IgD-negative memory B cell (primary cell): ENCODE results near the gene ATP11A. TPM values are rescaled to one million over a fixed set of nuclear protein-coding genes. Genes with fewer than 3 reads are reported as not detected.
A peak's percentile ranks its signal among the peaks of the same experiment; 100 is the strongest.
"Not testable (repeated sequence)": the region's sequence is repeated elsewhere in the genome, so short reads cannot be mapped to it uniquely, and the experiment has no call there.

Source experiments
- H3K27ac Mint-ChIP-seq, 3 donors: one replicate each; pipeline ENCODE4 v1.8.0; 2020 to 2022; ENCODE audit warnings: mild to moderate bottlenecking in 3 of 3, mixed read lengths in 3 of 3, moderate library complexity in 1 of 3
- H3K27me3 Mint-ChIP-seq: one replicate; pipeline ENCODE4 v1.8.0; 2021; ENCODE audit warnings: mixed read lengths
- H3K36me3 Mint-ChIP-seq: one replicate; pipeline ENCODE4 v1.8.0; 2020; ENCODE audit warnings: mild to moderate bottlenecking, mixed read lengths
- H3K4me1 Mint-ChIP-seq, 3 donors: one replicate each; pipeline ENCODE4 v1.8.0; 2020 to 2022; ENCODE audit warnings: mixed read lengths in 3 of 3, mild to moderate bottlenecking in 1 of 3
- H3K4me3 Mint-ChIP-seq, 4 donors: one replicate each; pipeline ENCODE4 v1.8.0; 2020 to 2022; ENCODE audit warnings: mild to moderate bottlenecking in 4 of 4, mixed read lengths in 4 of 4, moderate library complexity in 3 of 4
- H3K9me3 Mint-ChIP-seq, 3 donors: one replicate each; pipeline ENCODE4 v1.8.0; 2020 to 2021; ENCODE audit warnings: mixed read lengths in 3 of 3, mild to moderate bottlenecking in 1 of 3
- polyA plus RNA-seq: library from polyadenylated mRNA; unstranded; fragments of 300-500 nt; fragmentation: Illumina TruSeq; gene quantifications from one replicate; pipeline ENCODE4 v1.2.3, GENCODE V29; 2021

ATP11A gene
- polyA plus RNA-seq, 1 donor from 2014 or later, result 2.9 TPM

DNA sequence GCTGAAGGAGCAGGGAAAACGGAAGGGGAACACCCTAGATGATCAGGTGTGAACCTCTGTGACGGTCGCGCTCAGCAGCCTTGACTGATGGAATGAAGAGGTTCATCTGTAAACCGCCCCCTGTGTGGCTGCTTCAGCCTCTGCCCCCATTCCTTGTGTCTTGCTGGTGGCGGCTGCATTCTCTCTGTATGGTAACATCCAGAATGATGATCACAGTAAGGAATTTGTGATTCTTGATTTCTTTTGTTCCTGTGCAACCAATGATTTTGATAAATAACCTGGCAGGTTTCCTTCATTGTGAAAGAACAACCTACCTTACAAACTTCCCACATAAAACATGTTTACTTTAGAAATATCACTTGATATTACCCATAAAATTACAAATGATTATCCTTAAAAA lies 160.4 kb downstream of the ATP11A start:
- H3K4me3 Mint-ChIP-seq, result no peak overlapping the region
- peaks cover 6% of the 10 kb centered on the region for H3K36me3 Mint-ChIP-seq
- H3K27me3 Mint-ChIP-seq, result no peaks in the 10 kb centered on the region
- H3K27ac Mint-ChIP-seq, result no peak overlapping the region
- no peaks in the 10 kb centered on the region for H3K9me3 Mint-ChIP-seq
- peaks cover 0 to 2% (median 0%) of the 10 kb centered on the region in 3 donors for H3K4me1 Mint-ChIP-seq

DNA sequence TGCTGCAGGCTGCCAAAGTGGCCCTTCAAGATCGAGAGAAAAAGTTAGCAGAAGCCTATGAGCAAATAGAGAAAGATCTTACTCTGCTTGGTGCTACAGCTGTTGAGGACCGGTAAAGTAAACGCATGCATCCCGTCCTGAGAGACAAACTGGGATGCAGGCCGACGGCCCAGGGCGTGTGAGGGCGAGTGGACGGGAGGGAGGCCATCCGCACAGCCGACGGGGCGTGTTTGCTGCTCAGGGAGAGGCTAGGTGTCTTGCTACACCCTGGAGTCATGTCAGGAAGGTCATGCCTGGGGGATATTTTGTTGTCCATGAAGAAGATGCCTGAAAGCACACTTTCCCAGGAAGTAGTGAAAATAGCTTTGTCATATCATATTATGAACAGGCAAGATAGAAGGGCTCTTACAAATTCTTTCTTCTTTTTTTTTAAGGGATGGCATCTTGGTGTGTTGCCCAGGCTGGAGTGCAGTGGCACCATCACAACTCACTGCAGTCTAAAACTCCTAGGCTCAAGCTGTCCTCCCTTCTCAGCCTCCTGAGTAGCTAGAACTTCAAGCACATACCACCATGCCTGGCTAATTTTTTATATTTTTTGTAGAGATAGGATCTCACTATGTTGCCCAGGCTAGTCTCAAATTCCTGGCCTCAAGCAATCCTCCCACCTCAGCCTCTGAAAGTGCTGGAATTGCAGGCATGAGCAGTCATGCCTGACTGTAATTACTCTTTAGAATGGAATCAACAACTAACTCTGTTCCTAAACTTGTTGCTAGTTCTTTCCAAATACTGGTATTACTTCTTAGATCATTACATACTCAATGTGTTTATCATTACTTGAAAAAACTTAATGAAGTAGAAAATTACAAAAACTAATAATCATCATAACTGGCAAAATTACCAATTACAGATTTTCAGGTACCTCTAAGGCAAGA lies 161.5 kb downstream of the ATP11A start:
- Mint-ChIP-seq H3K36me3 (peaks cover 10% of the 10 kb centered on the region), H3K27me3 (no peaks in the 10 kb centered on the region), H3K4me1 (peaks cover 0 to 2% (median 0%) of the 10 kb centered on the region in 3 donors), H3K4me3 (no peak overlapping the region), H3K9me3 (no peaks in the 10 kb centered on the region), H3K27ac (no peak overlapping the region)

DNA sequence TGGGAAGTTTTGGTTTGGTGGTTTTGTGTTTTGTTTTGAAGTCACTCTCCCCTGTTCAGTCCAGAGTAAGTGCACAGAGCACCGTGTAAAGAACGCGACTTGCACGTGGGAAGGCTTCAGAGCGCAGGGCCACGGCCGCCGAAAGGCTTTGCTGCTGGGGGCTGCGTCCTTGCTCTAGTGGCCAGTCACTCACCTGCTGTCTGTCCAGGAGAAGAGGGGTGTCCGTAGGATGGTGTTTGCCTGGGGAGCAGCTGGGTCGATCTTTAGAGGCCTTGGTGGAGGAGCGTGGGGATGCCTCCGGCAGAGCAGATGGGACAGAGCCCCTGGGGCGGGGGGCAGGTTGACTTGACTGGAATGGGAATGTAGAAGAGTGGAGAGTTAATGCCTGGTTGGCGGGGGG lies 162.6 kb downstream of the ATP11A start:
- H3K4me3 Mint-ChIP-seq, result no peak overlapping the region
- peak overlapping the region in 1 of 3 donors; percentile 65 for H3K27ac Mint-ChIP-seq
- H3K4me1 Mint-ChIP-seq, result peaks cover 0 to 2% (median 0%) of the 10 kb centered on the region in 3 donors
- H3K9me3 Mint-ChIP-seq, result no peaks in the 10 kb centered on the region
- H3K36me3 Mint-ChIP-seq, result peaks cover 15% of the 10 kb centered on the region
- H3K27me3 Mint-ChIP-seq, result no peaks in the 10 kb centered on the region

DNA sequence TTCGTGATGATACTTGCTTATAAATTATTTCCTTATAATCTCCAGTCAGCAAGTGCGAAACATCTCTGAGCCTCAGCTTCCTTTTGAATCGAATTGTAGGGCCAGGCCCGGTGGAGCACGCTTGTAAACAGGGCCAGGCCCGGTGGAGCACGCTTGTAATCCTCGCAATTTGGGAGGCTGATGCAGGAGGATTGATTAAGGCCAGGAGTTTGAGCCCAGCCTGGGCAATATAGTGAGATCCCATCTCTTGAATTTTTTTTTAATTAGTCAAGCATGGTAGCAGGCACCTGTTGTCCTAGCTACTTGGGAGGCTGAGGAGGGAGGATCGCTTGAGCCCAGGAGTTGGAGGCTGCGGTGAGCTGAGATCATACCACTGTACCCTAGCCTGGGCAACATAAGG lies 163.0 kb downstream of the ATP11A start:
- H3K4me3 Mint-ChIP-seq, result no peak overlapping the region
- H3K4me1 Mint-ChIP-seq, result peaks cover 0 to 3% (median 0%) of the 10 kb centered on the region in 3 donors
- H3K27ac Mint-ChIP-seq, result no peak overlapping the region
- peaks cover 15% of the 10 kb centered on the region for H3K36me3 Mint-ChIP-seq
- no peaks in the 10 kb centered on the region for H3K9me3 Mint-ChIP-seq
- no peaks in the 10 kb centered on the region for H3K27me3 Mint-ChIP-seq

DNA sequence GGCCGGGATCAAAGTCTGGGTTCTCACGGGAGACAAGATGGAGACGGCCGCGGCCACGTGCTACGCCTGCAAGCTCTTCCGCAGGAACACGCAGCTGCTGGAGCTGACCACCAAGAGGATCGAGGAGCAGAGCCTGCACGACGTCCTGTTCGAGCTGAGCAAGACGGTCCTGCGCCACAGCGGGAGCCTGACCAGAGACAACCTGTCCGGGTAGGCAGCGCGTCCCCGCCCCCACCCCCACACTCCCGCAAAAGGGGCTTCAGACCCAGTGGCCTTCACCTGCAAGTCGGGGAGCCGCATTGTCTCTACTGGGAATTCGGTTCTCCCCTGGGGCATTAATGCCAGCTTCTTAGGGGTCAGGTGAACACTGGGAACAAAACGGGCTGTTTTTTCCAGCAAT lies 164.5 kb downstream of the ATP11A start:
- Mint-ChIP-seq H3K36me3 (peaks cover 13% of the 10 kb centered on the region), H3K9me3 (no peaks in the 10 kb centered on the region), H3K27ac (peak overlapping the region in 1 of 3 donors; percentile 59), H3K4me1 (peaks cover 0 to 3% (median 0%) of the 10 kb centered on the region in 3 donors), H3K27me3 (no peaks in the 10 kb centered on the region), H3K4me3 (no peak overlapping the region)

DNA sequence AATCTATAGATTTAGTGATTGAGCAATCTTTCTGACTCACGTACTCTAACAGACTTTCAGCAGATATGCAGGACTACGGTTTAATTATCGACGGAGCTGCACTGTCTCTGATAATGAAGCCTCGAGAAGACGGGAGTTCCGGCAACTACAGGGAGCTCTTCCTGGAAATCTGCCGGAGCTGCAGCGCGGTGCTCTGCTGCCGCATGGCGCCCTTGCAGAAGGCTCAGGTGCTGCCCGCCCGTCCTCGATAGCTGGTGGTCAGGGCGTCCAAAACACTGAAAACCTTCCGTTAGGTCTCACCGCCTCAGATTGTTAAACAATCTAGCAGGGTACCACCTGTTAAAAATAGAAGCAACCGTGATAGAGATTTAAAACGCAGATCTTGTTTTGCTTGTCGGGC lies 166.0 kb downstream of the ATP11A start:
- Mint-ChIP-seq H3K27ac (no peak overlapping the region), H3K9me3 (no peaks in the 10 kb centered on the region), H3K4me3 (no peak overlapping the region), H3K4me1 (peaks cover 8 to 11% (median 11%) of the 10 kb centered on the region in 3 donors), H3K27me3 (no peaks in the 10 kb centered on the region), H3K36me3 (peaks cover 12% of the 10 kb centered on the region)

DNA sequence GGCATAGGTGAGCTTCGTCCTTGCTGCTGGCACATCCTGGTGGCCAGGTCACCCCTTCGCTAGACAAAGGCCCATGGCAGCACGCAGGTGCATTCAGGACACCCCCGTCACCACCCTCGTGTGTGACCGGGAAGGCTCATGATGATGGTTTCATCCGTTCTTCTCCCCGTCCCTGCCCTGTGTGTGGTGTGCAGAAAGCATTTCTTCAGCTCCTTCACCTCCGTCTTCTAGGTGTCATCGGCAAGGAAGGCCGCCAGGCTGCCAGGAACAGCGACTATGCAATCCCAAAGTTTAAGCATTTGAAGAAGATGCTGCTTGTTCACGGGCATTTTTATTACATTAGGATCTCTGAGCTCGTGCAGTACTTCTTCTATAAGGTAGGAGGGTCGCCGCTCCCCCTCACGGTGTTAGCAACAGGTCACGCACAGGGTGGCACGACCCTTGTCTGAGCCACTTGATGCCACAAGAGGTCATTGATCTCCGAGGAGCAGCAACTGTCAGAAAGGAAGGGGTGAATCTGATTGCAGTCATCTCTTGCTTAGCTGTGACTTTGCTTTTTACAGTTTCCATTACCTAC lies 168.2 kb downstream of the ATP11A start:
- Mint-ChIP-seq H3K4me1 (peaks cover 8 to 12% (median 12%) of the 10 kb centered on the region in 3 donors), H3K27ac (no peak overlapping the region), H3K27me3 (no peaks in the 10 kb centered on the region), H3K9me3 (no peaks in the 10 kb centered on the region), H3K36me3 (peaks cover 11% of the 10 kb centered on the region), H3K4me3 (no peak overlapping the region)

DNA sequence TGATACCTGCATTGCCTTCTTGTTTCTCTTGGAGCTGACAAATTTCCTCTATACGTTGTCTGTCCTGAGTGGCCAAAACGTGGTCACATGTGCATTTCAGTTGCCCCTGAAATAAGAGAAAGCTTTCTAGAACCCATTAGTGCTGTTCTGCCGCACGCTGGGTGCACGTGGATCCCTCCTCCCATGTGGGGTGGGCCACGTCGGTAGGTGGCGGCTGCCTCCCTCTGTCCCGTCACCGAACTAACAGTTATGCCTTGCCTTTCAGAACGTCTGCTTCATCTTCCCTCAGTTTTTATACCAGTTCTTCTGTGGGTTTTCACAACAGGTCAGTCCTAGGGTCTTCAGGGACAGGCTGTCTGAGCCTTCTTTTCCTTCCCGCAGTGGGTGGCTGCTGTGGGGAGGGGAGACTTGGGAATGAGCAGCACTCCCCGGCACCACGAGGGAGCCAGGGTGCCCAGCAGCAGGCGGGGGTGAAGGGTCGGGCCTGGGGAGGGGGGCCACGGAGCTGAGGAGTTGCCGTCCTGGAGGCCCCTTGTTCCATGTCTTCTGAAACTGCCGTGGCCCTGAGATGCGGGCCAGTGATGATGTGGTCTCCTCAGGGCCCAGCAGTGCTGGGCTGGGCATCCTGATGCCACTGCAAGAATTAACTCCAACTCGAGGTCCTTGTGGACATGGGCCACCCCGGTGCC lies 169.4 kb downstream of the ATP11A start:
- no peak overlapping the region for H3K27ac Mint-ChIP-seq
- peaks cover 11% of the 10 kb centered on the region for H3K36me3 Mint-ChIP-seq
- no peaks in the 10 kb centered on the region for H3K9me3 Mint-ChIP-seq
- peak overlapping the region in 1 of 4 donors; percentile 63 for H3K4me3 Mint-ChIP-seq
- H3K27me3 Mint-ChIP-seq, result no peaks in the 10 kb centered on the region
- H3K4me1 Mint-ChIP-seq, result peaks cover 8 to 12% (median 12%) of the 10 kb centered on the region in 3 donors

DNA sequence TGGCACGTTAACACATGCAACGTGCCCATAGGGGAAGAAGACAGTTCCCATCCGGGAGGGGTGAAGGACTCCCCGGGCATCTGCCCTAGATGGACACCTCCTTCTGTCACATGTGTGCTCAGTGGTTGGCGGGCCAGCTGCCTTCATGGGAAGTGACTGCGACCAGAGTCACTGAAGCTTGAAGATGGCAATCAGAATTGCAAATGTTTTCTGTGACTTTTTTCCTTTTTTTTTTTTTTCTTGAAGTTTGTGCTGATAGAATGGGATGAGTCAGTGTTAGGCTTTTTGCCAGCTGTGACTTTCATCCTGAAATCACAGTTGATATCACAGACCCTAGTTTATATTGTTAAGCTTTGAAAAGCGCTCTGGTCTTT lies 170.0 kb downstream of the ATP11A start:
- peak overlapping the region in 1 of 3 donors; percentile 53 for H3K27ac Mint-ChIP-seq
- H3K36me3 Mint-ChIP-seq, result peaks cover 11% of the 10 kb centered on the region
- H3K4me3 Mint-ChIP-seq, result peak overlapping the region in 2 of 4 donors; percentile 17 to 63
- H3K9me3 Mint-ChIP-seq, result no peaks in the 10 kb centered on the region
- peaks cover 8 to 12% (median 12%) of the 10 kb centered on the region in 3 donors for H3K4me1 Mint-ChIP-seq
- H3K27me3 Mint-ChIP-seq, result no peaks in the 10 kb centered on the region

DNA sequence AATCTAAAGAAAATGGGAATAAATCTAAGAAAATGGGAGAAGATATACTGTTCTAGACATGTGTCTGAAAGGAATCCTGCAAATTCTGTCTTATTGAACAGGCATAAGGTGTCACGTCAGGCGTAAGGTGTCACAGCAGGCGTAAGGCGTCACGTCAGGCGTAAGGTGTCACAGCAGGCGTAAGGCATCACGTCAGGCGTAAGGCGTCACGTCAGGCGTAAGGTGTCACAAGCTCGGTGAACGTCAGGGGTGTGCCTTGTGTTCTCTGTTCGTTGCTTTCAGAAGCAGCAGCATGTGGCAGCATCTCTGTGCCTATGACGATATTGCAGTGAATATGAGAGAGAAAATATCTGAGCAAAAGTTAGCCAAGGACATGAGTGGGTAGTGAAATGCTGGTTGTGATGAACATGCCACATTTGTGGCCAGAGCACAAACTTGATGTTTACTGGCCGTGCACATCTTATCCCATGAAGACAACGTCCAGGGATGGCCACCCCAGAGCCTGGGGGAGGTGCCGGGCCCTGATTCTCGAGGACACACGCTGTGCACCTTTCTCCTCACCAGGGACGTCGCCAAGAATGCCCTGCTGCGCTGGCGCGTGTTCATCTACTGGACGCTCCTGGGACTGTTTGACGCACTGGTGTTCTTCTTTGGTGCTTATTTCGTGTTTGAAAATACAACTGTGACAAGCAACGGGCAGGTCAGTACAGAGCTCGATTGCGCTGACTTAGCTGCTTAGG lies 172.2 kb downstream of the ATP11A start:
- peaks cover 8 to 12% (median 12%) of the 10 kb centered on the region in 3 donors for H3K4me1 Mint-ChIP-seq
- H3K27ac Mint-ChIP-seq, result no peak overlapping the region
- no peak overlapping the region for H3K4me3 Mint-ChIP-seq
- H3K9me3 Mint-ChIP-seq, result peaks cover 0 to 1% (median 0%) of the 10 kb centered on the region in 3 donors
- H3K27me3 Mint-ChIP-seq, result no peaks in the 10 kb centered on the region
- H3K36me3 Mint-ChIP-seq, result peaks cover 1% of the 10 kb centered on the region

DNA sequence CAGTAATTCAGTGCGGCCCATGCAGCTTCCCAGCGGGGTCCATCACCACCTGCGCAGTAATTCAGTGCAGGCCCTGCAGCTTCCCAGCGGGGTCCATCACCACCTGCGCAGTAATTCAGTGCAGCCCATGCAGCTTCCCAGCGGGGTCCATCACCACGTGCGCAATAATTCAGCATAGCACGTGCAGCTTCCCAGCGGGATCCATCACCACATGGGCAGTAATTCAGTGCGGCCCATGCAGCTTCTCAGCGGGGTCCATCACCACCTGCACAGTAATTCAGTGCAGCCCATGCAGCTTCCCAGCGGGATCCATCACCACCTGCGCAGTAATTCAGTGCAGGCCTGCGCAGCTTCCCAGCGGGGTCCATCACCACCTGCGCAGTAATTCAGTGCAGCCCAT lies 173.5 kb downstream of the ATP11A start:
- H3K4me1 Mint-ChIP-seq, result peaks cover 8 to 12% (median 11%) of the 10 kb centered on the region in 3 donors
- not testable (repeated sequence) for H3K27ac Mint-ChIP-seq, H3K36me3 Mint-ChIP-seq, H3K27me3 Mint-ChIP-seq, H3K4me3 Mint-ChIP-seq, H3K9me3 Mint-ChIP-seq

DNA sequence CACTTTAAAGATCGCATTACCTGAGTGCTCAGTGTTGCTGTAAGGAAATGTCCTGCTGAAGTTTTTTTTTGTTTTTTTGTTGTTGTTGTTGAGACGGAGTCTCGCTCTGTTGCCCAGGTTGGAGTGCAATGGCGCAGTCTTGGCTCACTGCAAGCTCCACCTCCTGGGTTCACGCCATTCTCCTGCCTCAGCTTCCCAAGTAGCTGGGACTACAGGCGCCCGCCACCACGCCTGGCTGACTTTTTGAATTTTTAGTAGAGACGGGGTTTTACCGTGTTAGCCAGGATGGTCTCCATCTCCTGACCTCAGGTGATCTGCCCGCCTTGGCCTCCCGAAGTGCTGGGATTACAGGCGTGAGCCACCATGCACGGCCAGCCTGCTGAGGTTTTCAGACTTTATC lies 175.6 kb downstream of the ATP11A start:
- H3K4me3 Mint-ChIP-seq, H3K9me3 Mint-ChIP-seq, H3K36me3 Mint-ChIP-seq, H3K27ac Mint-ChIP-seq, H3K27me3 Mint-ChIP-seq, H3K4me1 Mint-ChIP-seq: not testable (repeated sequence)

DNA sequence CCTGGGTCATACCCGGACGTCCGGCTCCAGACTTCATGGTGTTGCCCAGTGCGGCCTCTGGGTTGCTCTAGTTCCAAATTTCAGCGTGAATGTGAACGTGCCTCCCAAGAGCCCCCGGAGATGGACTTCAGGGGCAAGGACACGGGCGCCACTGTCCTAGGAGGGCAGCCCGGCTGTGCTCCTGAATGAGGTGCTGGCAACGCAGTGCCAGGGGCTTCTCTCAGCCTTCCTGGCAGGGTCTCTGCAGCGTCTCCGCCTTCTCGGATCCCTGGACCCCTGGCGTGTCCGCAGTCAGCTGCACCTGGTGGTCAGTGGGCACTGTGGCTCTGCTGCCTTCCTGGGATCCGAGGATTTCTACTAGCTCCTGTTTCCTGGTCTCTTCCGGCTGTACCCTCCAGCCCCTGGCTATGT lies 177.5 kb downstream of the ATP11A start:
- no peaks in the 10 kb centered on the region for H3K36me3 Mint-ChIP-seq
- peak overlapping the region in 1 of 4 donors; percentile 72 for H3K4me3 Mint-ChIP-seq
- H3K27ac Mint-ChIP-seq, result no peak overlapping the region
- H3K27me3 Mint-ChIP-seq, result no peaks in the 10 kb centered on the region
- H3K4me1 Mint-ChIP-seq, result peaks cover 0 to 2% (median 2%) of the 10 kb centered on the region in 3 donors
- H3K9me3 Mint-ChIP-seq, result peaks cover 0 to 1% (median 0%) of the 10 kb centered on the region in 3 donors

DNA sequence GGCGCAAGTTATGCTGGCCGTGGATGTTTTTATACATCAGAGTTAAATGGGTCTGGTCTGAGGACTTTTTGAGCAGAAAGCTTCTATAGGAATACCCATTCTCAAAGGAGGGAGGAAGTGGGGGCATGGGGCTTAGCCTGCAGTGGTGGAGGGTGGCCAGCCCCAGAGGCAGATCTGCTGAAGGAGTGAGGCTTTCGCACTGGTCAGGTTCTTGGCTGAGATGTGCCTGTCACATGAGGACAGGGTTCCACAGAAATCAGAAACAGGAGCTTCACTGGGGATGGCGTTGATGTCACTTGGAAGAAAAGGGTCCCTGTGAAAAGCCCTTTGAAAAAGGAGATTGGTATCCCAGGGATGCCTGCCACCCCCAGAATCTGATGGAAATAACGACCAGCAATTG lies 178.5 kb downstream of the ATP11A start:
- Mint-ChIP-seq H3K9me3 (peaks cover 0 to 1% (median 0%) of the 10 kb centered on the region in 3 donors), H3K36me3 (no peaks in the 10 kb centered on the region), H3K4me1 (peaks cover under 1 to 5% (median 3%) of the 10 kb centered on the region in 3 donors), H3K27ac (no peak overlapping the region), H3K4me3 (no peak overlapping the region), H3K27me3 (no peaks in the 10 kb centered on the region)
